Hepatocyte (in vitro differentiated cells): ENCODE results near the gene MED9. TPM values are rescaled to one million over a fixed set of nuclear protein-coding genes. Genes with fewer than 3 reads are reported as not detected.

Experiments used
- DNase-seq: peaks from one replicate; pipeline ENCODE4 v3.0.0-alpha.2; 2016; ENCODE audit warnings: low spot score
- H2AFZ ChIP-seq: fragments of 200-600 bp; sonication (generic); 2 replicates; pipeline ENCODE4 v1.6.0; 2016; ENCODE audit warnings: antibody characterized with exemption, mild to moderate bottlenecking
- H3K27ac ChIP-seq: fragments of 200-600 bp; sonication (generic); 2 replicates; pipeline ENCODE4 v1.5.1; 2016; ENCODE audit warnings: mild to moderate bottlenecking
- H3K27me3 ChIP-seq: fragments of 200-600 bp; sonication (generic); 2 replicates; pipeline ENCODE4 v1.6.1; 2016
- H3K36me3 ChIP-seq: fragments of 200-600 bp; sonication (generic); replicated peaks from 2 replicates; pipeline ENCODE4 v1.5.1; 2016; ENCODE audit warnings: low read depth; ENCODE audit not compliant: insufficient read depth
- H3K4me1 ChIP-seq: fragments of 200-600 bp; sonication (generic); 2 replicates; pipeline ENCODE4 v1.5.1; 2016; ENCODE audit warnings: mild to moderate bottlenecking, moderate library complexity; ENCODE audit not compliant: insufficient read depth
- H3K4me2 ChIP-seq: fragments of 200-600 bp; sonication (generic); 2 replicates; pipeline ENCODE4 v1.6.0; 2016
- H3K4me3 ChIP-seq: fragments of 200-600 bp; sonication (generic); 2 replicates; pipeline ENCODE4 v1.5.1; 2016; ENCODE audit warnings: mild to moderate bottlenecking
- H3K79me2 ChIP-seq: fragments of 200-600 bp; sonication (generic); 2 replicates; pipeline ENCODE4 v1.6.0; 2017; ENCODE audit warnings: mild to moderate bottlenecking
- H3K9me2 ChIP-seq: fragments of 200-600 bp; sonication (generic); replicated peaks from 2 replicates; pipeline ENCODE4 v1.6.0; 2017; ENCODE audit warnings: mild to moderate bottlenecking; ENCODE audit not compliant: insufficient read depth
- H3K9me3 ChIP-seq: fragments of 200-600 bp; sonication (generic); 2 replicates; pipeline ENCODE4 v1.5.1; 2016; ENCODE audit warnings: low read depth, mild to moderate bottlenecking
- H4K20me1 ChIP-seq: fragments of 200-600 bp; sonication (generic); 2 replicates; pipeline ENCODE4 v1.6.0; 2016; ENCODE audit warnings: mild to moderate bottlenecking; ENCODE audit not compliant: insufficient read depth, poor library complexity, severe bottlenecking
- EZH2 ChIP-seq: fragments of 200-600 bp; sonication (generic); IDR thresholded peaks from 2 replicates; pipeline ENCODE4 v1.6.1; 2016; ENCODE audit warnings: antibody characterized with exemption, mild to moderate bottlenecking, borderline replicate concordance
- EZH2phosphoT487 ChIP-seq: fragments of 200-600 bp; sonication (generic); IDR thresholded peaks from one replicate; pipeline ENCODE4 v1.6.1; 2018; ENCODE audit warnings: antibody characterized with exemption, mild to moderate bottlenecking, low read depth, moderate library complexity; ENCODE audit not compliant: unreplicated experiment, severe bottlenecking
- WGBS: methylation state at CpG from one replicate; pipeline ENCODE4 v1.1.6; 2016; ENCODE audit warnings: low lambda C conversion rate; ENCODE audit errors: missing lambda C conversion rate; 5-methylcytosine and 5-hydroxymethylcytosine counted together
- polyA plus RNA-seq: library from polyadenylated mRNA; unstranded; fragments of >200 nt; fragmentation: Nextera tagmentation; extraction: Ambion mirVana; gene quantifications from 2 replicates; pipeline ENCODE4 v1.2.1, GENCODE V29; 2016
- total RNA-seq: library from RNA; depleted of rRNA; stranded (reverse); fragments of >200 nt; gene quantifications from 2 replicates; pipeline ENCODE4 v1.2.3, GENCODE V29; 2014
- TF ChIP-seq, protein P1 (sequence below): fragments of 200-600 bp; sonication (generic); IDR thresholded peaks from 2 replicates; pipeline ENCODE4 v1.5.1; 2016; ENCODE audit warnings: antibody characterized with exemption, mild to moderate bottlenecking; ENCODE audit not compliant: poor library complexity

Gene MED9
- total and polyA plus RNA-seq, 2 experiments from 2014 or later, result 17.1 to 17.3 TPM

DNA sequence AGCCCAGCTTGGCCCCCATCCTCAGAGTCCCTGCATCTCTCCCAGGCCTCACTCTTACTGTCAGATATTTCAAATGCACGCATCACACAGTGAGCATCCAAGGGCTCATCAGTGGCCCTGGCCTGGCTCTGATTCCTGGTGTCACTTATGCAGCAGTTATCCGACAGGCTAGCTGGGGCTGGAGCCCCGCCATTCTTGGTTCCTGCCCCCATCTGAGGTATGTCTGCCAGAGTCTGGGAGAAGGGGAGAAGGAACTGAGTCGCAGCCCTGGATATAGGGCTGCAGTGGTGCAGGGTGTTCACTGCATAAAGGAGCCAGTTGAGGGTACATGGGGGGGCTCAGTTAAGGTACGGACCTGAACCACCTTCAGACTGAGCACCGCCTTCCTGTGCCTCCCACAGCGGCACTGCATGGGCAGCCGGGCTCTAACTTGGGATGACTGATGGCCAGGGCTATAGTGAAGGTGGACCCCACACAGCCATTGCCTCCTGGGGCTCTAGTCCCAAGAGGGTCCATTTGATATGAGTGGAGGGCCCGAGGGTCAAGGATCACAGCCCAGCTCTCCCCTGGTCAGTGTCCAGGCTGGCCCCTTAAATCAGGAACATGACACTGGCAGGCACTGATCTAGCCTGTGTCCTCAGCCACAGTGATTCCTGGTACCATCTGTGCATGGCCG is 21.2 kb downstream of the MED9 start:
- H2AFZ ChIP-seq, result no peak overlapping the region
- no peaks in the 10 kb centered on the region for H4K20me1 ChIP-seq
- no peaks in the 10 kb centered on the region for H3K9me2 ChIP-seq
- no peak overlapping the region for H3K4me2 ChIP-seq
- peaks cover 9% of the 10 kb centered on the region for H3K27me3 ChIP-seq
- H3K4me1 ChIP-seq, result peaks cover 21% of the 10 kb centered on the region
- no peaks in the 10 kb centered on the region for H3K9me3 ChIP-seq
- H3K4me3 ChIP-seq, result no peak overlapping the region
- WGBS, result 94% methylated on average over 10 of the region's 10 CpGs
- no peak overlapping the region for H3K27ac ChIP-seq
- H3K36me3 ChIP-seq, result no peaks in the 10 kb centered on the region
- no peaks in the 10 kb centered on the region for H3K79me2 ChIP-seq
- DNase-seq, result no peak
- no peak for TF ChIP-seq EZH2phosphoT487
- TF ChIP-seq, protein P1, sequence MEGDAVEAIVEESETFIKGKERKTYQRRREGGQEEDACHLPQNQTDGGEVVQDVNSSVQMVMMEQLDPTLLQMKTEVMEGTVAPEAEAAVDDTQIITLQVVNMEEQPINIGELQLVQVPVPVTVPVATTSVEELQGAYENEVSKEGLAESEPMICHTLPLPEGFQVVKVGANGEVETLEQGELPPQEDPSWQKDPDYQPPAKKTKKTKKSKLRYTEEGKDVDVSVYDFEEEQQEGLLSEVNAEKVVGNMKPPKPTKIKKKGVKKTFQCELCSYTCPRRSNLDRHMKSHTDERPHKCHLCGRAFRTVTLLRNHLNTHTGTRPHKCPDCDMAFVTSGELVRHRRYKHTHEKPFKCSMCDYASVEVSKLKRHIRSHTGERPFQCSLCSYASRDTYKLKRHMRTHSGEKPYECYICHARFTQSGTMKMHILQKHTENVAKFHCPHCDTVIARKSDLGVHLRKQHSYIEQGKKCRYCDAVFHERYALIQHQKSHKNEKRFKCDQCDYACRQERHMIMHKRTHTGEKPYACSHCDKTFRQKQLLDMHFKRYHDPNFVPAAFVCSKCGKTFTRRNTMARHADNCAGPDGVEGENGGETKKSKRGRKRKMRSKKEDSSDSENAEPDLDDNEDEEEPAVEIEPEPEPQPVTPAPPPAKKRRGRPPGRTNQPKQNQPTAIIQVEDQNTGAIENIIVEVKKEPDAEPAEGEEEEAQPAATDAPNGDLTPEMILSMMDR, result no peak
- no peak for TF ChIP-seq EZH2

- Histone ChIP-seq H3K9me2 (no peaks in the 10 kb centered on the region), H3K4me3 (no peak overlapping the region), H3K36me3 (no peaks in the 10 kb centered on the region), H3K27ac (no peak overlapping the region), H3K4me1 (peaks cover 21% of the 10 kb centered on the region), H2AFZ (no peak overlapping the region), H3K27me3 (peaks cover 9% of the 10 kb centered on the region), H4K20me1 (no peaks in the 10 kb centered on the region), H3K4me2 (no peak overlapping the region), H3K79me2 (no peaks in the 10 kb centered on the region), H3K9me3 (no peaks in the 10 kb centered on the region)
- 96% methylated on average over 16 of the region's 16 CpGs for WGBS
- no peak for DNase-seq
- TF ChIP-seq EZH2 (no peak), EZH2phosphoT487 (no peak)
- TF ChIP-seq, protein P1, result no peak
These were observed 22.0 kb downstream of the MED9 start for GRCh38 chr17:17498606-17499301.

DNA sequence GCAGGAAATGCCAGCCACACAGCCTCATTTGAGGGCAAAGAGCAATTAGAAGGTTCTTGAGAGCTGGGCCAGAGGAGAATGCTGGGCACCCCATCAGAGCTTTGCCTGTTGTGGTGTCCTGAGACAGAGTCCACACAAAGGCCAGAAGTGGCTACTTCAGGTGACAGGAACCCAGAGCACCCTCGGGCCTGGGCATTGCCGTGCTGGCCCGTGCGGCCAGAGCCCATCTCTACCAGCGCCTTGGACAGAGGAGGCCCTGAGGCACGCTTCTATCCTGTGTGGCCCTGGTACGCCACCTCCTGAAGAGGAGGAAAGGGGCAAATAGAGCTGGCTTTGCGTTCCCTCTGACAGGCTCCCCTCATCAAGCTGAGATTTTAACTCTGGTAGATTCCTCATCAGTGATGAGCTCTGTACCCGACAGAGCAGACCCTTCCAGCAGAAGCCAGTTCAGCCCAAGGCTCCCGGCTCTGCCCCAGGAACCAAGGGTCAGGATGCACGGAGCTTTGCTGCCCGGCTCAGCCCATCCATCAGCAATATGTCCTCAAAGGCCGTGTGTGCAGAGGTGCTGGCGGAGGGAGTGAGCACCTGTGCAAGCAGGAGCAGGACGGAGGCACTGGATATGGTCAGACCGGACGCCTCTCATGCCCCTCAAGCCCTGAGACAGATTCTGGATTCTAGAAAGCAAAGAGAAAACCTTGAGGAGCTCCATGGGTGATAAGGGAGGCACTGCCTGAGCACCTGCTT is 22.8 kb downstream of the MED9 start:
- Histone ChIP-seq H2AFZ (no peak overlapping the region), H3K9me2 (no peaks in the 10 kb centered on the region), H3K36me3 (no peaks in the 10 kb centered on the region), H3K4me2 (no peak overlapping the region), H3K9me3 (no peaks in the 10 kb centered on the region), H3K79me2 (no peaks in the 10 kb centered on the region), H3K27me3 (peaks cover 9% of the 10 kb centered on the region), H3K27ac (no peak overlapping the region), H3K4me1 (peaks cover 19% of the 10 kb centered on the region), H3K4me3 (no peak overlapping the region), H4K20me1 (no peaks in the 10 kb centered on the region)
- TF ChIP-seq, protein P1, result no peak
- TF ChIP-seq EZH2phosphoT487 (no peak), EZH2 (no peak)
- DNase-seq, result no peak
- WGBS, result 90% methylated on average over 17 of the region's 17 CpGs
